Fibroblast of skin of back (primary cell): ENCODE measurements around the gene ARMC8. TPM values are rescaled to one million over a fixed set of nuclear protein-coding genes. Genes with fewer than 3 reads are reported as not detected.
"Not testable (repeated sequence)": the region's sequence is repeated elsewhere in the genome, so short reads cannot be mapped to it uniquely, and the experiment has no call there.

ENCODE experiments used
- DNase-seq: peaks from one replicate; pipeline ENCODE4 v3.0.0-alpha.2; 2013
- polyA plus RNA-seq, 2 experiments: library from polyadenylated mRNA; unstranded; fragments of 120-200 nt; gene quantifications; one replicate each; pipeline ENCODE4 v1.2.1, GENCODE V29; 2013; ENCODE audit not compliant: insufficient read length in 2 of 2

Gene ARMC8
- 27.7 TPM for polyA plus RNA-seq (2013, experiment 1 of 2; ENCODE audit: insufficient read length)
- 24.0 TPM for polyA plus RNA-seq (2013, experiment 2 of 2; ENCODE audit: insufficient read length)

GRCh38 chr3:138187296-138188012, at the start of gene ARMC8:
Gene ARMC8, plus strand, starts transcription at chr3:138187301. Its CDS starts 254 bp downstream, at chr3:138187555.
- DNase-seq: peak; percentile 52

- DNase-seq: no peak
These were observed 49.2 kb upstream of the ARMC8 start for GRCh38 chr3:138137861-138138260.

- DNase-seq: no peak
These were observed 47.4 kb upstream of the ARMC8 start for GRCh38 chr3:138139691-138140090.

GRCh38 chr3:138140940-138141339, 46.2 kb upstream of the ARMC8 start:
- no peak for DNase-seq

GRCh38 chr3:138142181-138142580, 44.9 kb upstream of the ARMC8 start:
- not testable (repeated sequence) for DNase-seq

GRCh38 chr3:138148503-138148902, 38.6 kb upstream of the ARMC8 start:
- no peak for DNase-seq

- no peak for DNase-seq
These were observed 32.6 kb upstream of the ARMC8 start for GRCh38 chr3:138154534-138154933.

- no peak for DNase-seq
These were observed 29.4 kb upstream of the ARMC8 start for GRCh38 chr3:138157743-138158142.

- DNase-seq: no peak
These were observed 22.0 kb upstream of the ARMC8 start for GRCh38 chr3:138165061-138165460.

- DNase-seq: no peak
These were observed 14.5 kb upstream of the ARMC8 start for GRCh38 chr3:138172625-138173024.

- DNase-seq: peak; percentile 2
These were observed 13.2 kb upstream of the ARMC8 start for GRCh38 chr3:138173769-138174420.

GRCh38 chr3:138174421-138175131, 12.5 kb upstream of the ARMC8 start, which contains the start of gene DBR1:
Gene DBR1, minus strand, starts transcription at chr3:138174921. Its CDS starts 126 bp downstream, at chr3:138174795.
- peak; percentile 89 for DNase-seq

GRCh38 chr3:138180375-138181029, 6.6 kb upstream of the ARMC8 start:
- peak; percentile 34 for DNase-seq

GRCh38 chr3:138184994-138185393, 2.1 kb upstream of the ARMC8 start:
- DNase-seq: no peak

- DNase-seq: no peak
These were observed 880 bp upstream of the ARMC8 start for GRCh38 chr3:138186221-138186620.

GRCh38 chr3:138186803-138187295, 252 bp upstream of the ARMC8 start:
- DNase-seq: peak; percentile 84

GRCh38 chr3:138188013-138188730, 1.1 kb downstream of the ARMC8 start:
- DNase-seq: peak; percentile 55

GRCh38 chr3:138195481-138195880, 8.4 kb downstream of the ARMC8 start:
- no peak for DNase-seq

- DNase-seq: no peak
These were observed 8.9 kb downstream of the ARMC8 start for GRCh38 chr3:138196023-138196422.

GRCh38 chr3:138197058-138197457, 10.0 kb downstream of the ARMC8 start:
- peak; percentile 38 for DNase-seq

GRCh38 chr3:138197524-138197923, 10.4 kb downstream of the ARMC8 start:
- no peak for DNase-seq

- no peak for DNase-seq
These were observed 12.8 kb downstream of the ARMC8 start for GRCh38 chr3:138199851-138200250.
